Body of pancreas (tissue), 4 donors: ENCODE results near the gene CREB3L2.

Experiments
- CTCF ChIP-seq, 7 experiments: fragments of 450-650 bp in 4 of 7; fragments of 200-600 bp in 3 of 7; sonication (generic) in 3 of 7; IDR thresholded peaks; one replicate each; pipeline ENCODE4 v1.5.1; 2016 to 2019; ENCODE audit warnings: antibody characterized with exemption in 7 of 7
- POLR2A ChIP-seq, 3 donors: fragments of 450-650 bp; IDR thresholded peaks; one replicate each; pipeline ENCODE4 v1.6.1; 2016; ENCODE audit warnings: antibody characterized with exemption in 3 of 3, mild to moderate bottlenecking in 2 of 3

GRCh38 chr7:137999496-138000080 is 2.3 kb downstream of the CREB3L2 start:
- TF ChIP-seq CTCF (IDR thresholded peaks at IDR 0.05) (no peak), POLR2A (IDR thresholded peaks at IDR 0.05) (peak in 1 of 3 donors; percentile 22)
